ENCODE data around the gene WLS. TPM values are rescaled to one million over a fixed set of nuclear protein-coding genes. Genes with fewer than 3 reads are reported as not detected.

Gene WLS
- total and polyA plus RNA-seq, 2 donors (not counting 1 experiment from before 2014, with no cell fraction given), result 0.49 TPM; not detected in 1

DNA sequence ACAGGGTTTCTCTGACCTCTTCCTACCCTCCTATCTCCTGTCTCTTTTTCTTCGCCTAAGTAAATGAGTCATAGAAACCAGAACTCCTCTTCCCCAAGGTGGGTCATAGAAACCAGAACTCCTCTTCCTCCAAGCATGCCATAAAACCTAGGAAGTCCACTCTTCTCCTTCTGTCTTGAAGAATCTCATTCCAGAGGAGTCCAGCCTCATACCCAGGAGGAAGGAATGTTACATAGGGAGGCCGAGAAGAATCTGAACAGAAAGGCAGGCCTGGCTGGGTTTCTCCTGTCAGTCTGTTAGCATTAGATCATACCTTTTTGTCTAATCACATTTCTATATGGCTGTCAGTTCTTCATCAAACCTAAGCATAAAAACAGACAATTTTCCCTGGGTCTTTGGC lies 47.5 kb upstream of the WLS start:
- Mint-ChIP-seq H3K27me3 (peaks cover 6% of the 10 kb centered on the region), H3K4me3 (no peak overlapping the region), H3K9me3 (ENCODE audit: insufficient read depth) (no peaks in the 10 kb centered on the region), H3K27ac (no peak overlapping the region), H3K4me1 (no peaks in the 10 kb centered on the region)
- no peak overlapping the region for H2AFZ ChIP-seq (ENCODE audit: insufficient read depth, low read depth, low read length, poor library complexity, severe bottlenecking)
- H3K4me1 ChIP-seq (ENCODE audit: control insufficient read depth in 2 of 2, insufficient read depth in 2 of 2, low read length in 2 of 2), result no peaks in the 10 kb centered on the region
- DNase-seq (no peak), ATAC-seq (ENCODE audit: low read depth) (no peak)
- no peaks in the 10 kb centered on the region for H4K20me1 ChIP-seq (ENCODE audit: control insufficient read depth, insufficient read depth, low read length, poor library complexity, severe bottlenecking)
- no peak overlapping the region for H3K9ac ChIP-seq (ENCODE audit: low read length)
- H3K79me2 ChIP-seq (ENCODE audit: control insufficient read depth, insufficient read depth, low read length), result no peaks in the 10 kb centered on the region
- H3K36me3 ChIP-seq (replicated peaks in 1 of 2; ENCODE audit: control extremely low read depth in 1 of 2, control insufficient read depth in 1 of 2, extremely low read depth in 1 of 2, insufficient read depth in 2 of 2, low read length in 1 of 2), result no peaks in the 10 kb centered on the region
- POLR2A ChIA-PET, result no interaction called here
- TF ChIP-seq, protein P1, sequence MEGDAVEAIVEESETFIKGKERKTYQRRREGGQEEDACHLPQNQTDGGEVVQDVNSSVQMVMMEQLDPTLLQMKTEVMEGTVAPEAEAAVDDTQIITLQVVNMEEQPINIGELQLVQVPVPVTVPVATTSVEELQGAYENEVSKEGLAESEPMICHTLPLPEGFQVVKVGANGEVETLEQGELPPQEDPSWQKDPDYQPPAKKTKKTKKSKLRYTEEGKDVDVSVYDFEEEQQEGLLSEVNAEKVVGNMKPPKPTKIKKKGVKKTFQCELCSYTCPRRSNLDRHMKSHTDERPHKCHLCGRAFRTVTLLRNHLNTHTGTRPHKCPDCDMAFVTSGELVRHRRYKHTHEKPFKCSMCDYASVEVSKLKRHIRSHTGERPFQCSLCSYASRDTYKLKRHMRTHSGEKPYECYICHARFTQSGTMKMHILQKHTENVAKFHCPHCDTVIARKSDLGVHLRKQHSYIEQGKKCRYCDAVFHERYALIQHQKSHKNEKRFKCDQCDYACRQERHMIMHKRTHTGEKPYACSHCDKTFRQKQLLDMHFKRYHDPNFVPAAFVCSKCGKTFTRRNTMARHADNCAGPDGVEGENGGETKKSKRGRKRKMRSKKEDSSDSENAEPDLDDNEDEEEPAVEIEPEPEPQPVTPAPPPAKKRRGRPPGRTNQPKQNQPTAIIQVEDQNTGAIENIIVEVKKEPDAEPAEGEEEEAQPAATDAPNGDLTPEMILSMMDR (IDR thresholded peaks at IDR 0.05), result no peak
- TF ChIP-seq EZH2 (IDR thresholded peaks at IDR 0.05; ENCODE audit: borderline replicate concordance, insufficient read depth, low read depth, low read length, poor library complexity, severe bottlenecking), result no peak
- no peaks in the 10 kb centered on the region for H3K9me3 ChIP-seq (ENCODE audit: control extremely low read depth in 1 of 3, control insufficient read depth in 2 of 3, insufficient read depth in 1 of 3, low read length in 2 of 3)
- no peak overlapping the region for H3K4me2 ChIP-seq (replicated peaks; ENCODE audit: low read depth, low read length, poor library complexity, severe bottlenecking)
- no peaks in the 10 kb centered on the region for H3K27me3 ChIP-seq (replicated peaks in 1 of 4; ENCODE audit: control extremely low read depth in 1 of 4, control insufficient read depth in 3 of 4, insufficient read depth in 4 of 4, low read length in 3 of 4)
- no peak overlapping the region for H3K4me3 ChIP-seq (ENCODE audit: control extremely low read depth in 1 of 5, extremely low read depth in 1 of 5, insufficient read depth in 1 of 5, low read depth in 2 of 5, low read length in 4 of 5)
- CTCF ChIA-PET, result no interaction called here
- intact Hi-C loops (cut with micrococcal nuclease), result no loop called here
- 89% methylated on average over 1 of the region's 2 CpGs for WGBS (ENCODE audit: insufficient coverage)
- H3K27ac ChIP-seq (ENCODE audit: low read length in 2 of 2), result no peak overlapping the region

DNA sequence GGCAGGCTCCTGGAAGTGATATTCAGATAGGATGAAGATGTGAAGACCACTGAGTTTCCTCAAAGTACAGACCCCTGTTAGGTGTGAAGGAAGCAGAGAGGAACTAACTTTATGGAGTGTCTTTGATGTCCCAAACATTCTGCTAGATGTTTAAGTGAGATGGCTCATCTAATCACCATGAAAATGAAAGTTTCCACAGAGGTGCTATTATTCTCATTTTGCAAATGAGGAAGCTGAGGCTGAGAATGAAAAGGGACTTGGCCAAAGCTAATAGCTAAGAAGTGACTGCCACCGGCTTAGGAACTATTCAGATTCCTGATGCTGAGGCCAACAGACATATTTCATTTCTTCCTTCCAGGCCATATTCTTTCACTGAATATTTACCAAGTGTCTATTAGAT lies 45.9 kb upstream of the WLS start:
- H3K9me3 Mint-ChIP-seq (ENCODE audit: insufficient read depth), result no peaks in the 10 kb centered on the region

More for the DNA sequence above, 45.9 kb upstream of the WLS start:
- H3K4me1 Mint-ChIP-seq, result no peaks in the 10 kb centered on the region
- no peaks in the 10 kb centered on the region for H4K20me1 ChIP-seq (ENCODE audit: control insufficient read depth, insufficient read depth, low read length, poor library complexity, severe bottlenecking)
- POLR2A ChIA-PET, result no interaction called here
- no peak overlapping the region for H3K4me3 Mint-ChIP-seq
- H3K27ac ChIP-seq (ENCODE audit: low read length in 2 of 2), result no peak overlapping the region
- H3K9ac ChIP-seq (ENCODE audit: low read length), result no peak overlapping the region
- peaks cover 6% of the 10 kb centered on the region for H3K27me3 Mint-ChIP-seq
- no peaks in the 10 kb centered on the region for H3K27me3 ChIP-seq (replicated peaks in 1 of 4; ENCODE audit: control extremely low read depth in 1 of 4, control insufficient read depth in 3 of 4, insufficient read depth in 4 of 4, low read length in 3 of 4)
- intact Hi-C loops (cut with micrococcal nuclease), result no loop called here
- no CpG with 5 or more reads among the region's 1 CpG for WGBS (ENCODE audit: insufficient coverage)
- no peak overlapping the region for H2AFZ ChIP-seq (ENCODE audit: insufficient read depth, low read depth, low read length, poor library complexity, severe bottlenecking)
- ATAC-seq (ENCODE audit: low read depth) (no peak), DNase-seq (no peak)
- no peaks in the 10 kb centered on the region for H3K79me2 ChIP-seq (ENCODE audit: control insufficient read depth, insufficient read depth, low read length)
- no peaks in the 10 kb centered on the region for H3K4me1 ChIP-seq (ENCODE audit: control insufficient read depth in 2 of 2, insufficient read depth in 2 of 2, low read length in 2 of 2)
- H3K9me3 ChIP-seq (ENCODE audit: control extremely low read depth in 1 of 3, control insufficient read depth in 2 of 3, insufficient read depth in 1 of 3, low read length in 2 of 3), result no peaks in the 10 kb centered on the region
- no peaks in the 10 kb centered on the region for H3K36me3 ChIP-seq (replicated peaks in 1 of 2; ENCODE audit: control extremely low read depth in 1 of 2, control insufficient read depth in 1 of 2, extremely low read depth in 1 of 2, insufficient read depth in 2 of 2, low read length in 1 of 2)
- TF ChIP-seq, protein P1 (IDR thresholded peaks at IDR 0.05), result no peak
- TF ChIP-seq EZH2 (IDR thresholded peaks at IDR 0.05; ENCODE audit: borderline replicate concordance, insufficient read depth, low read depth, low read length, poor library complexity, severe bottlenecking), result no peak
- H3K4me2 ChIP-seq (replicated peaks; ENCODE audit: low read depth, low read length, poor library complexity, severe bottlenecking), result no peak overlapping the region
- no peak overlapping the region for H3K4me3 ChIP-seq (ENCODE audit: control extremely low read depth in 1 of 5, extremely low read depth in 1 of 5, insufficient read depth in 1 of 5, low read depth in 2 of 5, low read length in 4 of 5)
- CTCF ChIA-PET, result no interaction called here
- H3K27ac Mint-ChIP-seq, result no peak overlapping the region

Measured in B cell (primary cell).